ENCODE measurements around the gene BRWD1. TPM values are rescaled to one million over a fixed set of nuclear protein-coding genes. Genes with fewer than 3 reads are reported as not detected.

BRWD1 gene
- total RNA-seq, 1 experiment from 2014 or later: 36.0 TPM

GRCh38 chr21:39348040-39348354 lies 34.6 kb upstream of the BRWD1 start:
- Mint-ChIP-seq H3K4me3 (ENCODE audit: unreplicated experiment) (peak overlapping the region; percentile 89), H3K27me3 (ENCODE audit: insufficient read depth, unreplicated experiment) (no peaks in the 10 kb centered on the region), H3K36me3 (ENCODE audit: insufficient read depth, unreplicated experiment) (peaks cover 55% of the 10 kb centered on the region), H3K4me1 (ENCODE audit: insufficient read depth, unreplicated experiment) (peaks cover 34% of the 10 kb centered on the region), H3K9me3 (ENCODE audit: unreplicated experiment) (no peaks in the 10 kb centered on the region), H3K27ac (ENCODE audit: low read depth, unreplicated experiment) (peak overlapping the region; percentile 63)
- ChIA-PET POLR2A (interaction anchor here (1.0 to 6.8 kb wide), 13 partner anchors 9 to 164 kb away, joined by 3 to 226 read pairs (median 12); partner anchors contain the start of genes BRWD1 and PSMG1), CTCF (interaction anchor here (0.7 to 1.5 kb wide), 3 partner anchors 35 to 1282 kb away, joined by 4 to 6 read pairs (median 5); no protein-coding TSS in a partner anchor)
- no peak for DNase-seq (ENCODE audit: unreplicated experiment)
- intact Hi-C loops (cut with micrococcal nuclease): loop anchor here (1.0 to 2.0 kb wide), 3 partner anchors 33 to 40 kb away; a partner anchor contains a TSS
- TF ChIP-seq CTCF (IDR thresholded peaks at IDR 0.05; ENCODE audit: unreplicated experiment): no peak
- BruUV-seq (replicated peaks): TSS peak; percentile 46

- Mint-ChIP-seq H3K36me3 (ENCODE audit: insufficient read depth, unreplicated experiment) (peaks cover 59% of the 10 kb centered on the region), H3K27me3 (ENCODE audit: insufficient read depth, unreplicated experiment) (no peaks in the 10 kb centered on the region), H3K27ac (ENCODE audit: low read depth, unreplicated experiment) (peak overlapping the region; percentile 63), H3K4me1 (ENCODE audit: insufficient read depth, unreplicated experiment) (peaks cover 34% of the 10 kb centered on the region), H3K9me3 (ENCODE audit: unreplicated experiment) (no peaks in the 10 kb centered on the region), H3K4me3 (ENCODE audit: unreplicated experiment) (peak overlapping the region; percentile 89)
- ChIA-PET POLR2A (interaction anchor here (0.8 to 6.8 kb wide), 11 partner anchors 9 to 164 kb away, joined by 3 to 226 read pairs (median 9); partner anchors contain the start of genes BRWD1 and PSMG1), CTCF (interaction anchor here (0.9 to 1.5 kb wide), 3 partner anchors 35 to 94 kb away, joined by 3 to 6 read pairs (median 5); no protein-coding TSS in a partner anchor)
- intact Hi-C loops (cut with micrococcal nuclease): no loop called here
- BruUV-seq (replicated peaks): no TSS peak
- peak; percentile 17 for DNase-seq (ENCODE audit: unreplicated experiment)
- no peak for TF ChIP-seq CTCF (IDR thresholded peaks at IDR 0.05; ENCODE audit: unreplicated experiment)
Observed at GRCh38 chr21:39347537-39347936, 34.1 kb upstream of the BRWD1 start.

- H3K27ac Mint-ChIP-seq (ENCODE audit: low read depth, unreplicated experiment): peak overlapping the region; percentile 63
- DNase-seq (ENCODE audit: unreplicated experiment): peak; percentile 5
- TF ChIP-seq CTCF (IDR thresholded peaks at IDR 0.05; ENCODE audit: unreplicated experiment): no peak
- ChIA-PET CTCF (interaction anchor here (0.6 to 1.5 kb wide), 4 partner anchors 36 to 95 kb away, joined by 3 to 6 read pairs (median 4); no protein-coding TSS in a partner anchor), POLR2A (interaction anchor here (0.8 to 6.8 kb wide), 10 partner anchors 10 to 163 kb away, joined by 3 to 226 read pairs (median 13); partner anchors contain the start of genes BRWD1 and PSMG1)
- no TSS peak for BruUV-seq (replicated peaks)
- H3K9me3 Mint-ChIP-seq (ENCODE audit: unreplicated experiment): no peaks in the 10 kb centered on the region
- H3K4me1 Mint-ChIP-seq (ENCODE audit: insufficient read depth, unreplicated experiment): peaks cover 34% of the 10 kb centered on the region
- peak overlapping the region; percentile 89 for H3K4me3 Mint-ChIP-seq (ENCODE audit: unreplicated experiment)
- intact Hi-C loops (cut with micrococcal nuclease): no loop called here
- H3K27me3 Mint-ChIP-seq (ENCODE audit: insufficient read depth, unreplicated experiment): no peaks in the 10 kb centered on the region
- peaks cover 67% of the 10 kb centered on the region for H3K36me3 Mint-ChIP-seq (ENCODE audit: insufficient read depth, unreplicated experiment)
Observed at GRCh38 chr21:39346671-39347331, 33.4 kb upstream of the BRWD1 start.

- Mint-ChIP-seq H3K36me3 (ENCODE audit: insufficient read depth, unreplicated experiment) (peaks cover 73% of the 10 kb centered on the region), H3K4me3 (ENCODE audit: unreplicated experiment) (peak overlapping the region; percentile 89), H3K27ac (ENCODE audit: low read depth, unreplicated experiment) (peak overlapping the region; percentile 63), H3K27me3 (ENCODE audit: insufficient read depth, unreplicated experiment) (no peaks in the 10 kb centered on the region), H3K9me3 (ENCODE audit: unreplicated experiment) (no peaks in the 10 kb centered on the region), H3K4me1 (ENCODE audit: insufficient read depth, unreplicated experiment) (peaks cover 34% of the 10 kb centered on the region)
- no peak for TF ChIP-seq CTCF (IDR thresholded peaks at IDR 0.05; ENCODE audit: unreplicated experiment)
- intact Hi-C loops (cut with micrococcal nuclease): no loop called here
- no TSS peak for BruUV-seq (replicated peaks)
- ChIA-PET CTCF (interaction anchor here (1.3 kb wide), 1 partner anchor 95 kb away, joined by 4 read pairs; no protein-coding TSS in a partner anchor), POLR2A (interaction anchor here (0.6 to 6.8 kb wide), 7 partner anchors 9 to 950 kb away, joined by 3 to 226 read pairs (median 7); partner anchors contain the start of gene BRWD1)
- DNase-seq (ENCODE audit: unreplicated experiment): no peak
Observed at GRCh38 chr21:39346206-39346605, 32.8 kb upstream of the BRWD1 start.

Data from MCF 10A (cell line).